HEK293T (cell line): ENCODE measurements around the gene PPDPF.

ENCODE experiments used
- CTBP1 ChIP-seq: fragments of 450-650 bp; IDR thresholded peaks from 2 replicates; pipeline ENCODE4 v1.6.1; 2016; ENCODE audit warnings: borderline replicate concordance
- FOXK2 ChIP-seq: fragments of 450-650 bp; IDR thresholded peaks from 2 replicates; pipeline ENCODE4 v1.6.1; 2016; ENCODE audit warnings: mild to moderate bottlenecking
- SP1 ChIP-seq: fragments of 450-650 bp; IDR thresholded peaks from 2 replicates; pipeline ENCODE4 v1.6.1; 2017
- TARDBP ChIP-seq: fragments of 450-650 bp; IDR thresholded peaks from 2 replicates; pipeline ENCODE4 v1.6.1; 2016

GRCh38 chr20:63554361-63555278, 34.1 kb downstream of the PPDPF start:
- TF ChIP-seq TARDBP = no peak
- TF ChIP-seq FOXK2 = no peak
- no peak for TF ChIP-seq CTBP1
- no peak for TF ChIP-seq SP1
